CD4-positive, alpha-beta T cell (primary cell): ENCODE data around the gene CHEK1. TPM values are rescaled to one million over a fixed set of nuclear protein-coding genes. Genes with fewer than 3 reads are reported as not detected.
A peak's percentile ranks its signal among the peaks of the same experiment; 100 is the strongest.

Experiments used
- ATAC-seq: fragments of 200-7000 bp; cut with Tn5 transposase; one replicate; pipeline ENCODE4 v1.10.0; 2022; ENCODE audit warnings: mild to moderate bottlenecking; ENCODE audit not compliant: poor library complexity
- CTCF ChIA-PET: fragments of 350-600 bp; sonication (Branson Sonifier 250); formaldehyde crosslinking; loops from one replicate; lab custom pipeline; 2021; ENCODE audit warnings: antibody characterized with exemption, inconsistent platforms; lab: Charles Lee
- POLR2A ChIA-PET: fragments of 350-600 bp; sonication (Branson Sonifier 250); formaldehyde crosslinking; loops from one replicate; lab custom pipeline; 2021; ENCODE audit warnings: antibody characterized with exemption, inconsistent platforms; lab: Charles Lee
- DNase-seq, 14 experiments: peaks; one replicate each; pipeline ENCODE4 v3.0.0-alpha.2; 2013 to 2020; ENCODE audit warnings: mixed read lengths in 2 of 14
- H3K27ac ChIP-seq, 2 donors: one replicate each; pipeline versions ENCODE4 v1.5.1 to v1.7.0; 2013; ENCODE audit warnings: low read length in 2 of 2, low read depth in 1 of 2, mild to moderate bottlenecking in 1 of 2
- H3K27me3 ChIP-seq, 2 experiments: 1 replicate in 1 of 2; 2 replicates in 1 of 2; pipeline versions ENCODE4 v1.6.1 to v1.7.0; 2013; ENCODE audit warnings: low read length in 2 of 2, control low read depth in 1 of 2, mild to moderate bottlenecking in 1 of 2, moderate library complexity in 1 of 2; ENCODE audit not compliant: insufficient read depth in 2 of 2, control insufficient read depth in 1 of 2
- H3K36me3 ChIP-seq: one replicate; pipeline ENCODE4 v1.6.1; 2013; ENCODE audit warnings: low read length, control low read depth; ENCODE audit not compliant: insufficient read depth
- H3K4me1 ChIP-seq: one replicate; pipeline ENCODE4 v1.6.1; 2013; ENCODE audit warnings: low read length, control low read depth; ENCODE audit not compliant: insufficient read depth
- H3K4me3 ChIP-seq: one replicate; pipeline ENCODE4 v1.5.1; 2013; ENCODE audit warnings: mild to moderate bottlenecking, low read length, moderate library complexity
- H3K9me3 ChIP-seq, 2 experiments: 1 replicate in 1 of 2; 2 replicates in 1 of 2; pipeline versions ENCODE4 v1.6.1 to v1.7.0; 2013; ENCODE audit warnings: low read length in 2 of 2, mild to moderate bottlenecking in 2 of 2, control low read depth in 1 of 2, moderate library complexity in 1 of 2; ENCODE audit not compliant: control insufficient read depth in 1 of 2, insufficient read depth in 1 of 2
- H3K27ac Mint-ChIP-seq: one replicate; pipeline ENCODE4 v1.8.0; 2020; ENCODE audit warnings: mixed read lengths
- H3K27me3 Mint-ChIP-seq: one replicate; pipeline ENCODE4 v1.8.0; 2021; ENCODE audit warnings: mixed read lengths
- H3K36me3 Mint-ChIP-seq: one replicate; pipeline ENCODE4 v1.8.0; 2021; ENCODE audit warnings: low read depth, mixed read lengths
- H3K4me1 Mint-ChIP-seq: one replicate; pipeline ENCODE4 v1.8.0; 2021; ENCODE audit warnings: low read depth, mixed read lengths
- H3K4me3 Mint-ChIP-seq: one replicate; pipeline ENCODE4 v1.8.0; 2020; ENCODE audit warnings: mild to moderate bottlenecking, mixed read lengths
- H3K9me3 Mint-ChIP-seq: one replicate; pipeline ENCODE4 v1.8.0; 2020; ENCODE audit warnings: mixed read lengths
- CTCF ChIP-seq: fragments of 200-600 bp; IDR thresholded peaks from one replicate; pipeline ENCODE4 v1.8.0; 2022; ENCODE audit warnings: antibody characterized with exemption, mild to moderate bottlenecking
- intact Hi-C, 2 experiments: fragments of 100-400 bp; cut with DNase I in 1 of 2; cut with micrococcal nuclease in 1 of 2; formaldehyde crosslinking; loops; one replicate each; pipeline versions ENCODE4 v1.15.1 to v1.9.0; 2023 to 2025; cut with DNase I, micrococcal nuclease
- total RNA-seq, 174 experiments: library from RNA in 2 of 174; stranded (reverse) in 2 of 174; gene quantifications; one replicate each; pipeline ENCODE4 v1.2.3 and lab custom pipeline; 2021 to 2026

The CHEK1 gene
- total RNA-seq, 2 experiments from 2014 or later = 6.8 to 7.8 TPM

- Histone ChIP-seq H3K27me3 (no peaks in the 10 kb centered on the region), H3K9me3 (no peaks in the 10 kb centered on the region), H3K4me1 (peaks cover 19% of the 10 kb centered on the region), H3K27ac (peak overlapping the region; percentile 94 to 98), H3K36me3 (peaks cover 20% of the 10 kb centered on the region), H3K4me3 (peak overlapping the region; percentile 87)
- peaks cover 32% of the 10 kb centered on the region for H3K36me3 Mint-ChIP-seq
- TF ChIP-seq CTCF = no peak
- ATAC-seq = no peak
- intact Hi-C loops = loop anchor here (2.0 to 10.0 kb wide), 10 partner anchors 28 to 660 kb away; partner anchors contain the start of genes CDON (in 1 of the 2), DDX25 (in 1 of the 2), FAM118B (in 1 of the 2) and HYLS1 (in 1 of the 2)
- POLR2A ChIA-PET = interaction anchor here (0.8 to 5.3 kb wide), 8 partner anchors 13 to 638 kb away, joined by 3 to 61 read pairs (median 5); partner anchors contain the start of genes EI24, HYLS1, PUS3 and STT3A
- H3K27ac Mint-ChIP-seq = peak overlapping the region; percentile 66
- no peaks in the 10 kb centered on the region for H3K27me3 Mint-ChIP-seq
- H3K4me3 Mint-ChIP-seq = peak overlapping the region; percentile 100
- no peaks in the 10 kb centered on the region for H3K9me3 Mint-ChIP-seq
- DNase-seq = no peak
- H3K4me1 Mint-ChIP-seq = peaks cover 22% of the 10 kb centered on the region
- CTCF ChIA-PET = interaction anchor here (1.3 to 1.8 kb wide), 2 partner anchors 33 to 57 kb away, joined by 4 to 5 read pairs; partner anchors contain the start of gene EI24
Measured at GRCh38 chr11:125625225-125625629, 264 bp downstream of the CHEK1 start.

GRCh38 chr11:125625630-125626287 is 796 bp downstream of the CHEK1 start:
- intact Hi-C loops = loop anchor here (1.0 to 10.0 kb wide), 12 partner anchors 29 to 659 kb away; partner anchors contain the start of genes HYLS1 (in 2 of the 2), CDON (in 1 of the 2), DDX25 (in 1 of the 2) and EI24 (in 1 of the 2)
- peaks cover 19% of the 10 kb centered on the region for H3K4me1 ChIP-seq
- Mint-ChIP-seq H3K9me3 (no peaks in the 10 kb centered on the region), H3K36me3 (peaks cover 27% of the 10 kb centered on the region), H3K4me3 (peak overlapping the region; percentile 100), H3K27ac (peak overlapping the region; percentile 66), H3K27me3 (no peaks in the 10 kb centered on the region), H3K4me1 (peaks cover 22% of the 10 kb centered on the region)
- CTCF ChIA-PET = interaction anchor here (1.3 to 1.8 kb wide), 2 partner anchors 34 to 57 kb away, joined by 4 to 5 read pairs; partner anchors contain the start of gene EI24
- H3K27ac ChIP-seq = peak overlapping the region; percentile 94 to 98
- ATAC-seq = peak; percentile 89
- TF ChIP-seq CTCF = no peak
- POLR2A ChIA-PET = interaction anchor here (0.8 to 5.3 kb wide), 10 partner anchors 12 to 637 kb away, joined by 3 to 61 read pairs (median 3); partner anchors contain the start of genes EI24, HYLS1, PUS3 and RPUSD4
- H3K9me3 ChIP-seq = no peaks in the 10 kb centered on the region
- H3K27me3 ChIP-seq = no peaks in the 10 kb centered on the region
- peak; percentile 66 to 91 (median 78) for DNase-seq
- H3K36me3 ChIP-seq = peaks cover 14% of the 10 kb centered on the region
- H3K4me3 ChIP-seq = peak overlapping the region; percentile 87

GRCh38 chr11:125626288-125626950 is 1.5 kb downstream of the CHEK1 start:
- Histone ChIP-seq H3K36me3 (peaks cover 8% of the 10 kb centered on the region), H3K4me3 (peak overlapping the region; percentile 87), H3K4me1 (peaks cover 19% of the 10 kb centered on the region), H3K27ac (peak overlapping the region; percentile 94 to 98), H3K27me3 (no peaks in the 10 kb centered on the region), H3K9me3 (no peaks in the 10 kb centered on the region)
- peak in 12 of 14 experiments; percentile 2 to 64 (median 14) for DNase-seq
- H3K9me3 Mint-ChIP-seq = no peaks in the 10 kb centered on the region
- CTCF ChIA-PET = no interaction called here
- no peaks in the 10 kb centered on the region for H3K27me3 Mint-ChIP-seq
- H3K27ac Mint-ChIP-seq = peak overlapping the region; percentile 66
- peak; percentile 38 for TF ChIP-seq CTCF
- peak; percentile 43 for ATAC-seq
- POLR2A ChIA-PET = interaction anchor here (0.6 to 5.3 kb wide), 4 partner anchors 34 to 585 kb away, joined by 3 to 61 read pairs (median 3); partner anchors contain the start of genes RPUSD4 and STT3A
- H3K4me3 Mint-ChIP-seq = peak overlapping the region; percentile 100
- peaks cover 20% of the 10 kb centered on the region for H3K36me3 Mint-ChIP-seq
- intact Hi-C loops = loop anchor here (1.0 to 10.0 kb wide), 10 partner anchors 57 to 658 kb away; partner anchors contain the start of genes HYLS1 (in 2 of the 2), CDON (in 1 of the 2), DDX25 (in 1 of the 2) and EI24 (in 1 of the 2)
- peaks cover 22% of the 10 kb centered on the region for H3K4me1 Mint-ChIP-seq
